SK-N-MC (cell line): Measurements from ENCODE around the gene IGF1R.
"Not testable (repeated sequence)": the region's sequence is repeated elsewhere in the genome, so short reads cannot be mapped to it uniquely, and the experiment has no call there.

Source experiments
- DNase-seq: peaks from one replicate; pipeline ENCODE4 v3.0.0-alpha.2; 2011; ENCODE audit warnings: low read depth, low spot score
- H3K27ac ChIP-seq: fragments of 200-600 bp; sonication (generic); 2 replicates; pipeline ENCODE4 v1.5.1; 2016; ENCODE audit warnings: mixed run types
- H3K36me3 ChIP-seq: fragments of 200-600 bp; sonication (generic); 2 replicates; pipeline ENCODE4 v1.6.1; 2017; ENCODE audit warnings: antibody characterized with exemption, low read length, mixed read lengths; ENCODE audit not compliant: insufficient read depth
- H3K4me3 ChIP-seq: fragments of 200-600 bp; sonication (generic); 2 replicates; pipeline ENCODE4 v1.5.1; 2016
- H3K9ac ChIP-seq: fragments of 200-600 bp; sonication (generic); 2 replicates; pipeline ENCODE4 v1.8.0; 2017; ENCODE audit warnings: mixed run types, mixed read lengths; ENCODE audit not compliant: insufficient read length
- H3K9me3 ChIP-seq: fragments of 200-600 bp; sonication (generic); 2 replicates; pipeline ENCODE4 v1.6.1; 2017; ENCODE audit warnings: low read depth, mild to moderate bottlenecking, antibody characterized with exemption, low read length, moderate library complexity, mixed read lengths
- EZH2 ChIP-seq: fragments of 200-600 bp; sonication (generic); IDR thresholded peaks from one replicate; pipeline ENCODE4 v1.6.1; 2017; ENCODE audit warnings: antibody characterized with exemption
- FOXP2 ChIP-seq: optimal IDR thresholded peaks from 2 replicates; pipeline ENCODE3; 2011; ENCODE audit warnings: mild to moderate bottlenecking, moderate library complexity; ENCODE audit not compliant: insufficient read depth; ENCODE audit errors: extremely low read length, control extremely low read depth
- POLR2AphosphoS5 ChIP-seq: IDR thresholded peaks from 2 replicates; pipeline ENCODE4 v1.6.1; 2012; ENCODE audit warnings: mild to moderate bottlenecking, low read depth, low read length, borderline replicate concordance

IGF1R gene

DNA sequence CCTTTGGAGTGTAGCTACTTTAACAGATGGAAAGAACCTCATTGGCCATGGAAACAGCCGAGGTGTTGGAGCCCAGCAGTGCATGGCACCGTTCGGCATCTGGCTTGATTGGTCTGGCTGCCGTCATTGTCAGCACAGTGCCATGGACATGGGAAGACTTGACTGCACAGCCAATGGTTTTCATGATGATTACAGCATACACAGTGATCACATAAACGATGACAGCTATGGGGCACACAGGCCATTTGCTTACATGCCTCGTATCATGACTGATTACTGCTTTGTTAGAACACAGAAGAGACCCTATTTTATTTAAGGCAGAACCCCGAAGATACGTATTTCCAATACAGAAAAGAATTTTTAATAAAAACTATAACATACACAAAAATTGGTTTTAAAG is 315.1 kb downstream of the IGF1R start:
- peaks cover 27% of the 10 kb centered on the region for H3K36me3 ChIP-seq
- H3K9me3 ChIP-seq = peaks cover 3% of the 10 kb centered on the region; the same call in 1 of the 2 replicates
- no peak for TF ChIP-seq EZH2
- no peak for TF ChIP-seq FOXP2
- no peak for TF ChIP-seq POLR2AphosphoS5
- H3K9ac ChIP-seq = no peak overlapping the region
- H3K4me3 ChIP-seq = no peak overlapping the region
- DNase-seq = no peak
- H3K27ac ChIP-seq = no peak overlapping the region

DNA sequence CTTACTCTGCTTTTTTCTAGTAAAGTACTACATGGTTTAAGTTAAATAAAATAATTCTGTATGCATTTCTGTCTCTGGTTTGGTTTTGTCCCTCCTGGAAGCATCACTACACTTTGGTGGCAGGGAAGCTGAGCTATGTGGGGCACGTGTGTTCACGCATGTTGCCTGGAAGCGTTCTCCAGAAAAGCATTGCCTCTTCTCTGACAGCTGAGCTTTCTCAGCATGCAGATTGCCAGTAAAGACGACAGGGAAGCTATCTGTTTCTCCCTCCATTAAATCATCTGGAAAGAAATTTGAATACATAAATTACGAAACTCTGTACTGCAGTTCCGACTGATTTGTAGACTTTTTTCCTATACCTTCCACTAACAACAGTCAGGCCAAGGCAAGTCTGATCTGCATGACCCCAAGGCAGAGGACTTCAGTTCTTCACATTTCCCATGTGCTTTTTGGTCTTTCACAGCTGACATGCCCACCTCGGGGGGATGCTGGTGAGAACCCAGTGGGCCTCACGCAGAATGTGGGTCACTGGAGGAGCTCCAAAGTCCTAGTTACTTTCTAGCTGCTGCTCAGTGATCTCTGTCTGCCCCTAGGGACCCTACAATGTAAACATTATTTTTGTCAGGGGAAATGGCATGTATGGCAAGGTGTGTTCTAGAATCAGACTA is 316.3 kb downstream of the IGF1R start:
- Histone ChIP-seq H3K9ac (no peak overlapping the region), H3K27ac (peak overlapping the region; percentile 22; the same call in 1 of the 2 replicates), H3K9me3 (peaks cover 3% of the 10 kb centered on the region; the same call in 1 of the 2 replicates), H3K36me3 (peaks cover 27% of the 10 kb centered on the region), H3K4me3 (no peak overlapping the region)
- TF ChIP-seq FOXP2 (peak; percentile 15), POLR2AphosphoS5 (no peak)
- DNase-seq = peak; percentile 14

DNA sequence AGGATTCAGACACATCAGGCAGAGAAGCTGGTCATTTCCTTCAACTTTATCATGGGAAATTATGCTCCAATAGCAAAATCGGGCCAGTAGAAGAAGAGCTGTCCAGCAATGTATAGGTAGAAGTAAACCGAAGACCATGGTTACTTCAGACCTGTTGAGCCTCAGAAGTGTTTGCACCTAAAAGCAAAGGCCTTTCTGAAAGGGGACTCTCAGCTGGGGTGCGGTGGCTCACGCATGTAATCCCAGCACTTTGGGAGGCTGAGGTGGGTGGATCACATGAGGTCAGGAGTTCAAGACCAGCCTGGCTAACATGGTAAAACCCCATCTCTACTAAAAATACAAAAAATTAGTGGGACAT is 316.8 kb downstream of the IGF1R start:
- not testable (repeated sequence) for H3K27ac ChIP-seq, H3K4me3 ChIP-seq, DNase-seq, H3K9ac ChIP-seq, H3K9me3 ChIP-seq
- peaks cover 24% of the 10 kb centered on the region for H3K36me3 ChIP-seq

DNA sequence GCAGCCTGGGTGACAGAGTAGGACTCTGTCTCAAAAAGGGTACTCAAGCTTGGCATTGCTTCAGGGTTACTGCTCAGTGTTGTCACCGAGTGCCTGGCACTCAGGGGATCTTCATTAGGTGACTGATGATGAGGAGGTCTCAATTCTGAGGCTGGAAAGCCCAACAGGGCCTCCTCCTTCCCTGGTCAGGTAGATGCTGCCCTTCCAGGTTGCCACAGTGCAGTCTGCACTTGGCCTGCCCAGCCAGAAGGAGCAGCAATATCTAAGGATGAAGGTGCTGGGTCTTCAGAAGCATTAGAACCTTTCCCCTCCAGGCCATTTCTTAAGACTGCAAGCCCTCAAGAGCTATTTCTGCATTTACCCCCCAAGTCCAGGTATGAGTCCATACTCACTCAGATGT is 317.3 kb downstream of the IGF1R start:
- DNase-seq = no peak
- H3K9ac ChIP-seq = no peak overlapping the region
- peaks cover 22% of the 10 kb centered on the region for H3K36me3 ChIP-seq
- H3K4me3 ChIP-seq = no peak overlapping the region
- no peak for TF ChIP-seq EZH2
- TF ChIP-seq POLR2AphosphoS5 = no peak
- no peak for TF ChIP-seq FOXP2
- peaks cover 3% of the 10 kb centered on the region; the same call in 1 of the 2 replicates for H3K9me3 ChIP-seq
- H3K27ac ChIP-seq = no peak overlapping the region

DNA sequence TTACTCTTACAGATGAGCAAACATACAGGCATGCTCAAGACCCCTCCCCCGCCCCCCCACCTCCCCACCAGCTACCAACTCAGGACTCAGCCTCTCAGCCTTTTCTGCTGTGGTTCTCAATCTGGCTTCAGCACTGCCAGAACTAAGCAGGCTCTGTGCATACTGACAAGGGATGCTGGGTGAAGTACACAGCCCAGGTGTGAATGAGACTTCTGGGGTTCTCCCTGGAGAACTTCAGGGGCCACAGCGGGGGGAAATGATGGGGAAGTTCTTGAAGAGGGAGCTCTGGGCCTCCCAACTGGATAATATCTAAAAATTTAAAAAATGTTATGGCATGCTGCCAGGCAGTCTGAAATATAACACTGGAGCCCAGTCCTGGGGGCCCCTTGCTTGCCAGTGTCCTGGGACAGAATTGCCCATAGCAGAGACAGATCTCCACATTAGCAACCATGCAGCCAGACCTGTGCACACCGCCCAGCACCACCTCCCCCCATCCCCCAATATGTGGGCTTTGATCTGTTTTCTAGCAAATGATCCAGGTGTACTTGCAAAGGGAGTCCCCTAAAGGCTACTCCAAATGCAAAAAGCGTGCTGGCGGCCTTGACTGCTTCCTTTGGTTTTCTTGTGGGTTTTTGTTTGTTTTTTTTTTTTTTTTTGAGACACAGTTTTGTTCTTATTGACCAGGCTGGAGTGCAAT is 317.9 kb downstream of the IGF1R start:
- DNase-seq = no peak
- Histone ChIP-seq H3K9ac (no peak overlapping the region), H3K9me3 (peaks cover 3% of the 10 kb centered on the region; the same call in 1 of the 2 replicates), H3K36me3 (peaks cover 15% of the 10 kb centered on the region), H3K27ac (no peak overlapping the region), H3K4me3 (no peak overlapping the region)
- TF ChIP-seq POLR2AphosphoS5 (no peak), FOXP2 (no peak), EZH2 (no peak)

DNA sequence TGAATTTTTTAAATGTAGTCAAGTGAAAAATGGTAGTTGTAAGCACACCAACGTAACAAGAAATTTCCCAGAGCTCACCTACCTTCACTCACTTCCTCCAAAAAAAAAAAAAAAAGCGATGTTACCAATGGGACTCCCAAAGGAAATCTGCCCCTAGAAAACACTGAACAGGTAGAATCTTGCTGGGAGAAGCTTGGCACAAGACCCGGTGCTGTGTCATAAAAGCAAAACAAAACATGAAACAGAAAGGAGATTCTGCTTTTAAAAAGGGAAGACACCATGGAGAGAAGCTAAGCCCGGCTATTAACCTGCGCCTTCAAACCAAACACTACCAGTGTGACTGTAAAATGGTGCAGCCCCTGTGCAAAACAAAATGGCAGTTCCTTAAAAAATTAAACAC is 318.8 kb downstream of the IGF1R start:
- H3K36me3 ChIP-seq = peaks cover 7% of the 10 kb centered on the region
- H3K27ac ChIP-seq = no peak overlapping the region
- H3K4me3 ChIP-seq = no peak overlapping the region
- TF ChIP-seq POLR2AphosphoS5 (no peak), EZH2 (no peak), FOXP2 (no peak)
- H3K9ac ChIP-seq = no peak overlapping the region
- DNase-seq = no peak
- peaks cover under 1% of the 10 kb centered on the region; the same call in 1 of the 2 replicates for H3K9me3 ChIP-seq

DNA sequence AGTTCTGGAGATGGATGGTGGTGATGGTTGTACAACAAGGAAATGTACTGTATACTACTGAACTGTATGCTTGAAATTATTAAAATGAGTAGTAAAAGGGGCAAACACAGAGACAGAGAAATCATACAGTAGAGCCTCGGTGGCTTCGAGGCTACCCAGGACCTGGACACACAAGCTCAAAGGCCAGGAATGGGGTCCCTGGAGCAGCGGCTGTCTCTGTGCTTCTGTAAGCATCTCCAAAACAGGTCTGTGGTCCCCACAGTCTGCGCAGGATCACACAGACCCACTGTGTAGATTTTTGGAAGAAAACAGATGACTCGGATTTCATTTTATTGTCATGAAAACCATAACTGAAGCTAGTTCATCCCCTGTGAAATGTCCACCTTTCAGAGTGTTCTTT is 319.6 kb downstream of the IGF1R start:
- DNase-seq = no peak
- Histone ChIP-seq H3K9me3 (no peaks in the 10 kb centered on the region), H3K36me3 (no peaks in the 10 kb centered on the region), H3K27ac (no peak overlapping the region), H3K9ac (no peak overlapping the region), H3K4me3 (no peak overlapping the region)
- no peak for TF ChIP-seq POLR2AphosphoS5
- TF ChIP-seq FOXP2 = no peak
- no peak for TF ChIP-seq EZH2

DNA sequence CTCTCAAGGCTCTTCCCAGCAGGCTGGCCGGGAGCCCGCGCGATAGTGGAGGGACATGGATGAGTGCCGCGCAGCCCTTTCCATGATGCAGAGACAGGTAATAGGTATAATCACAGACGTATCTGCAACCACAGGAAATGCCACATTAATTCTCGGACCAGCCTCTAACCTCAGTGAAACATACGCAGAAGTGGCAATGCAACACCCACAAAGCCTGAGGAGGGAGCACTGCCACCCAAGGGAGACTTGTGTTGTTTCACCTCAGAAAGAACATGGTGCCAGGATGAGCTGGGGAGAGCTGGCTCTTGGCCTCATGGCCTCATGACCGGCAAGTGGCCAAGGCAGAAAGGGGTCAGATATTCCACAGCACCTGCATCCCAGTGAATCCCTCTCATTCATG is 320.2 kb downstream of the IGF1R start:
- TF ChIP-seq POLR2AphosphoS5 = no peak
- no peak for TF ChIP-seq FOXP2
- TF ChIP-seq EZH2 = no peak
- DNase-seq = no peak
- no peak overlapping the region for H3K9ac ChIP-seq

More for the DNA sequence above, 320.2 kb downstream of the IGF1R start:
- H3K9me3 ChIP-seq = no peaks in the 10 kb centered on the region
- no peak overlapping the region for H3K27ac ChIP-seq
- no peak overlapping the region for H3K4me3 ChIP-seq
- no peaks in the 10 kb centered on the region for H3K36me3 ChIP-seq
